ENCODE data around the gene ZFP91.

DNA sequence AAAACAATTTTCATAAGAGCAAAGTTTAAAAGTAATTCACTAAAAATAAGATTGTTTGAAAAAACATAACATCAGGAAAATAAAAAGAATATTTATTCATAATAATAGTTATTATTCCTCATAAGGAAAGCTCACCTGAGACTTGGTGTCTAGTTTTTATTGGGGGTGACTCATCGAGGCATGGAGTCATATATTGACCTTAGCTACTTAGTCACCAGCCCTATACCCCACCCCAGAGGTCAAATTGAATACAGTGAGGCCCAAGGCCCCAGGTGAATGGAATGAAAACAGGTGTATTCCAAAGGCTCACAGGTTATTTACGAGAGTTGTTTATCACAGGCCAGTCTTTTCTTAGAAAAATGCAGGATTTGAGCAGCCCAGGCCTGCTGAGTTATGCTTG lies 80.5 kb downstream of the ZFP91 start:
- TF ChIP-seq TAF1 (IDR thresholded peaks at IDR 0.05; ENCODE audit: borderline replicate concordance, low read depth, low read length) (no peak), POLR2A (IDR thresholded peaks at IDR 0.05; ENCODE audit: low read depth, low read length) (no peak), POLR2AphosphoS5 (IDR thresholded peaks at IDR 0.05; ENCODE audit: low read depth, low read length) (no peak)
